PC-9 (cell line): ENCODE measurements around the gene IRX1. TPM values are rescaled to one million over a fixed set of nuclear protein-coding genes. Genes with fewer than 3 reads are reported as not detected.

Source experiments
- BruUV-seq: library from RNA; stranded (reverse); fragments of 400-500 nt; replicated peaks from 2 replicates; lab custom pipeline; 2021; lab: Mats Ljungman, UMichigan
- CTCF ChIA-PET: fragments of 300-600 bp; sonication (Branson Sonifier 250); formaldehyde crosslinking; loops from one replicate; lab custom pipeline; 2022; ENCODE audit warnings: antibody characterized with exemption; lab: Charles Lee
- POLR2A ChIA-PET: fragments of 300-600 bp; sonication (Branson Sonifier 250); formaldehyde crosslinking; loops from one replicate; lab custom pipeline; 2022; ENCODE audit warnings: antibody characterized with exemption; ENCODE audit not compliant: unreplicated experiment; lab: Charles Lee
- DNase-seq, 2 experiments: peaks; one replicate each; pipeline versions ENCODE4 v3.0.0 to v3.0.0-alpha.2; 2015 to 2022; ENCODE audit warnings: mixed read lengths in 1 of 2
- H2AFZ ChIP-seq: fragments of 200-600 bp; sonication (generic); 2 replicates; pipeline ENCODE4 v1.8.1; 2017; ENCODE audit warnings: antibody characterized with exemption
- H3F3A ChIP-seq: fragments of 200-600 bp; sonication (generic); 2 replicates; pipeline ENCODE4 v1.8.1; 2017; ENCODE audit warnings: antibody characterized with exemption, mild to moderate bottlenecking, low read depth; ENCODE audit not compliant: insufficient read depth
- H3K27ac ChIP-seq: fragments of 200-600 bp; sonication (generic); 2 replicates; pipeline ENCODE4 v1.6.1; 2016; ENCODE audit warnings: mixed run types
- H3K27me3 ChIP-seq: fragments of 200-600 bp; sonication (generic); 2 replicates; pipeline ENCODE4 v1.6.1; 2016; ENCODE audit warnings: low read depth, mixed run types; ENCODE audit not compliant: insufficient read depth
- H3K36me3 ChIP-seq: fragments of 200-600 bp; sonication (generic); 2 replicates; pipeline ENCODE4 v1.6.1; 2016; ENCODE audit warnings: low read depth, mixed run types
- H3K4me1 ChIP-seq: fragments of 200-600 bp; sonication (generic); replicated peaks from 2 replicates; pipeline ENCODE4 v1.6.1; 2016; ENCODE audit warnings: mixed run types; ENCODE audit not compliant: insufficient read depth
- H3K4me2 ChIP-seq: fragments of 200-600 bp; sonication (generic); 2 replicates; pipeline ENCODE4 v1.6.1; 2017; ENCODE audit warnings: mixed run types
- H3K4me3 ChIP-seq: fragments of 200-600 bp; sonication (generic); 2 replicates; pipeline ENCODE4 v1.6.1; 2016; ENCODE audit warnings: mixed run types
- H3K79me2 ChIP-seq: fragments of 200-600 bp; sonication (generic); 2 replicates; pipeline ENCODE4 v1.6.1; 2017; ENCODE audit warnings: low read depth, mixed run types
- H3K9me2 ChIP-seq: fragments of 200-600 bp; sonication (generic); 2 replicates; pipeline ENCODE4 v1.8.1; 2017; ENCODE audit warnings: mild to moderate bottlenecking; ENCODE audit not compliant: insufficient read depth
- H3K9me3 ChIP-seq: fragments of 200-600 bp; sonication (generic); 2 replicates; pipeline ENCODE4 v1.8.1; 2016; ENCODE audit warnings: low read depth; ENCODE audit not compliant: insufficient read depth
- H4K20me1 ChIP-seq: fragments of 200-600 bp; sonication (generic); 2 replicates; pipeline ENCODE4 v1.8.1; 2017; ENCODE audit not compliant: insufficient read depth
- EZH2 ChIP-seq: fragments of 200-600 bp; sonication (generic); IDR thresholded peaks from 2 replicates; pipeline ENCODE4 v1.8.0; 2017; ENCODE audit warnings: antibody characterized with exemption, low read depth
- intact Hi-C: fragments of 100-400 bp; cut with micrococcal nuclease; formaldehyde crosslinking; loops from one replicate; pipeline ENCODE4 v1.10.0; 2022; ENCODE audit not compliant: unreplicated experiment
- total RNA-seq: library from RNA; stranded (reverse); gene quantifications from 2 replicates; pipeline ENCODE4 v1.2.3, GENCODE V29; 2021
- TF ChIP-seq, protein P1 (sequence below): fragments of 200-600 bp; sonication (generic); conservative IDR thresholded peaks from 2 replicates; pipeline ENCODE4 v1.6.1; 2017; ENCODE audit warnings: mixed run types, antibody characterized with exemption, mild to moderate bottlenecking, moderate library complexity

Gene IRX1
- total RNA-seq, 1 experiment from 2014 or later = not detected

DNA sequence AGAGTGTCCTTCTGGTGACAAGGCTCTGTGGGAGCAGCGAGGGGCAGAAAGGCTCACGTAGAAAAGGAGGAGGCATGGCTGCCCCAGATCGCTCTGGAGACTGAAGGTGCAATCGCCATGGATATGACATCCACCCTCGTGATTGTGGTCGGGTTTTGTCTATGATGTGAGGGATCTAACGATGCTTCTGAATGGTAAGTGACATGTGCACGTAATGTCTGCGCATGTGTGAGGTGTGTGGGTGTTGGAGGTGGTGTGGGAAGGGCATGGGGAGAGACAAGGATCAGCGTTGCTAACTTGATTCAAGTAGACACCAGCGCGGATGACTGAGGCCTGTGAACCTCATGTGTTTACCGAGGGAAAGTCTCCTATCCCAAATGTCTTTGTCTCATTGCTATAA lies 20.2 kb downstream of the IRX1 start:
- Histone ChIP-seq H3K4me1 (no peaks in the 10 kb centered on the region), H3K9me3 (no peaks in the 10 kb centered on the region), H3K9me2 (no peaks in the 10 kb centered on the region), H3K4me2 (no peak overlapping the region), H4K20me1 (no peaks in the 10 kb centered on the region), H2AFZ (no peak overlapping the region), H3K36me3 (no peaks in the 10 kb centered on the region), H3K4me3 (no peak overlapping the region), H3K79me2 (no peaks in the 10 kb centered on the region), H3K27ac (no peak overlapping the region), H3K27me3 (peaks cover 81% of the 10 kb centered on the region), H3F3A (no peaks in the 10 kb centered on the region)
- intact Hi-C loops = no loop called here
- ChIA-PET POLR2A (no interaction called here), CTCF (no interaction called here)
- TF ChIP-seq, protein P1, sequence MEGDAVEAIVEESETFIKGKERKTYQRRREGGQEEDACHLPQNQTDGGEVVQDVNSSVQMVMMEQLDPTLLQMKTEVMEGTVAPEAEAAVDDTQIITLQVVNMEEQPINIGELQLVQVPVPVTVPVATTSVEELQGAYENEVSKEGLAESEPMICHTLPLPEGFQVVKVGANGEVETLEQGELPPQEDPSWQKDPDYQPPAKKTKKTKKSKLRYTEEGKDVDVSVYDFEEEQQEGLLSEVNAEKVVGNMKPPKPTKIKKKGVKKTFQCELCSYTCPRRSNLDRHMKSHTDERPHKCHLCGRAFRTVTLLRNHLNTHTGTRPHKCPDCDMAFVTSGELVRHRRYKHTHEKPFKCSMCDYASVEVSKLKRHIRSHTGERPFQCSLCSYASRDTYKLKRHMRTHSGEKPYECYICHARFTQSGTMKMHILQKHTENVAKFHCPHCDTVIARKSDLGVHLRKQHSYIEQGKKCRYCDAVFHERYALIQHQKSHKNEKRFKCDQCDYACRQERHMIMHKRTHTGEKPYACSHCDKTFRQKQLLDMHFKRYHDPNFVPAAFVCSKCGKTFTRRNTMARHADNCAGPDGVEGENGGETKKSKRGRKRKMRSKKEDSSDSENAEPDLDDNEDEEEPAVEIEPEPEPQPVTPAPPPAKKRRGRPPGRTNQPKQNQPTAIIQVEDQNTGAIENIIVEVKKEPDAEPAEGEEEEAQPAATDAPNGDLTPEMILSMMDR = no peak
- no peak for TF ChIP-seq EZH2
- BruUV-seq = no TSS peak
- no peak for DNase-seq

DNA sequence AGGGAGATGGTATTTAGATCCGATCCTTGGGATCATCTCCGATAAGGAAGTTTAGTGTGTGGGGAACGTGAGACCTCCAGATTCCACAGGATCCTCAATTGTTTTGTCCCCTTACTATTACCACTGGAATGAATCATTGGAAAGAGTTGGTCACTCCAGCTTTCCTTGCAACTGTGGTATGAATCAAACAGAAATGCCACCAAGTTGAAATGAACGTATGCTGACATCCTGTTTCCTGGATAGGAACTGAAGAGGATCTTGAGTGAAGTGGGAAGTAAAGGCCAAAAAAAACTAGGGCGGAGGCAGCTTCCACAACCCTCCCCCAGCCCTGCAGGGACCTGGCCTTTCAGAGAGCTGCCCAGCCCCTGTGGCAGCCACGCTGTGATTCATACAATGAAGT lies 23.9 kb downstream of the IRX1 start:
- no TSS peak for BruUV-seq
- Histone ChIP-seq H3K79me2 (no peaks in the 10 kb centered on the region), H3K4me3 (no peak overlapping the region), H3K9me2 (no peaks in the 10 kb centered on the region), H3K9me3 (no peaks in the 10 kb centered on the region), H3K27me3 (peaks cover 90% of the 10 kb centered on the region), H3K4me2 (no peak overlapping the region), H3K27ac (no peak overlapping the region), H3K4me1 (no peaks in the 10 kb centered on the region), H4K20me1 (no peaks in the 10 kb centered on the region), H3K36me3 (no peaks in the 10 kb centered on the region), H3F3A (no peaks in the 10 kb centered on the region), H2AFZ (no peak overlapping the region)
- intact Hi-C loops = no loop called here
- CTCF ChIA-PET = no interaction called here
- POLR2A ChIA-PET = no interaction called here
- DNase-seq = no peak
- no peak for TF ChIP-seq EZH2
- TF ChIP-seq, protein P1 = no peak

DNA sequence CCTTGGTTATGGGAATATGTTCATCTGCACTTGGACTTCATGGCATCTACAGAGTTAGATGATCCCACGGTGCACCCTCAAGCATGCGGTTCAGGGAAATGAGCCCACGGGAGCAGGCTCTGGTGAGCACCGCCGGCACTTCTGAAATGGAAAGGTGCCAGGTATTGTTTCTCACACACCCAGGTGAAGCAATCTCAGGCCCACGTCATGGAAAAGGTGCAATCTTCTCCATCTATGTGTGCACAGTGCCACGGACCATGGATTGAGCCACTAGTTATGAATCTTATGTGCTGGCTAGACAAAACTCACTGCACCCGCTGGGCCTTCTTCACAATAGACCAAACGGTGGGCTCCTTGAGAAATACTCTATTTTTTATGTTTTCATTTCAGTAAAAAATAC lies 27.3 kb downstream of the IRX1 start:
- intact Hi-C loops = no loop called here
- no peak for DNase-seq
- ChIA-PET POLR2A (no interaction called here), CTCF (no interaction called here)
- no TSS peak for BruUV-seq
- Histone ChIP-seq H3K36me3 (no peaks in the 10 kb centered on the region), H3K79me2 (no peaks in the 10 kb centered on the region), H3K9me3 (no peaks in the 10 kb centered on the region), H2AFZ (no peak overlapping the region), H4K20me1 (no peaks in the 10 kb centered on the region), H3K27me3 (peaks cover 91% of the 10 kb centered on the region), H3K4me1 (no peaks in the 10 kb centered on the region), H3K9me2 (no peaks in the 10 kb centered on the region), H3F3A (no peaks in the 10 kb centered on the region), H3K27ac (no peak overlapping the region), H3K4me3 (no peak overlapping the region), H3K4me2 (no peak overlapping the region)
- no peak for TF ChIP-seq EZH2
- TF ChIP-seq, protein P1 = no peak
